Mucosa of descending colon (tissue), 3 donors: Measurements from ENCODE around the gene TIMP3. TPM values are rescaled to one million over a fixed set of nuclear protein-coding genes. Genes with fewer than 3 reads are reported as not detected.
A peak's percentile ranks its signal among the peaks of the same experiment; 100 is the strongest.

Experiments used
- ATAC-seq: fragments of 200-7000 bp; cut with Tn5 transposase; one replicate; pipeline ENCODE4 v1.9.1; 2020; ENCODE audit warnings: mild to moderate bottlenecking, moderate library complexity
- DNase-seq, 3 donors: peaks; one replicate each; pipeline ENCODE4 v3.0.0-alpha.2; 2020
- H3K36me3 ChIP-seq: fragments of 200-600 bp; one replicate; pipeline ENCODE4 v1.8.0; 2021; ENCODE audit warnings: low read depth, mild to moderate bottlenecking
- H3K4me1 ChIP-seq: fragments of 200-600 bp; one replicate; pipeline ENCODE4 v1.8.0; 2021; ENCODE audit warnings: low read depth, mild to moderate bottlenecking
- H3K4me3 ChIP-seq: fragments of 200-600 bp; one replicate; pipeline ENCODE4 v1.8.0; 2021; ENCODE audit warnings: mild to moderate bottlenecking
- H3K9me3 ChIP-seq: fragments of 200-600 bp; one replicate; pipeline ENCODE4 v1.8.0; 2021; ENCODE audit warnings: mild to moderate bottlenecking
- CTCF ChIP-seq: fragments of 200-600 bp; IDR thresholded peaks from one replicate; pipeline ENCODE4 v1.8.0; 2022; ENCODE audit warnings: antibody characterized with exemption, mild to moderate bottlenecking
- intact Hi-C, 2 donors: fragments of 100-400 bp; cut with DNase I in 1 of 2; cut with micrococcal nuclease in 1 of 2; formaldehyde crosslinking; loops; one replicate each; pipeline versions ENCODE4 v1.11.0 to v1.11.1; 2022; cut with DNase I, micrococcal nuclease
- total RNA-seq, 3 donors: library from RNA; stranded (reverse); fragmentation: NEBNext Ultra II Directional in 2 of 3; extraction: Animal tissue kit (Norgen Biotek cat#: 25700) in 2 of 3; gene quantifications; one replicate each; pipeline versions ENCODE4 v1.2.1 to v1.2.4, GENCODE V29; 2021 to 2023
- donor health status: DM: no; HTN: no; CAD: no; lungs with moderate emphysema.
- donor health status: DM: no; HTN: no; CAD: no.
- donor health status: DM: no; HTN: yes; CAD: no.

Gene TIMP3
- total RNA-seq, 3 donors from 2014 or later, result 14.4 to 193 (median 49.1) TPM

DNA sequence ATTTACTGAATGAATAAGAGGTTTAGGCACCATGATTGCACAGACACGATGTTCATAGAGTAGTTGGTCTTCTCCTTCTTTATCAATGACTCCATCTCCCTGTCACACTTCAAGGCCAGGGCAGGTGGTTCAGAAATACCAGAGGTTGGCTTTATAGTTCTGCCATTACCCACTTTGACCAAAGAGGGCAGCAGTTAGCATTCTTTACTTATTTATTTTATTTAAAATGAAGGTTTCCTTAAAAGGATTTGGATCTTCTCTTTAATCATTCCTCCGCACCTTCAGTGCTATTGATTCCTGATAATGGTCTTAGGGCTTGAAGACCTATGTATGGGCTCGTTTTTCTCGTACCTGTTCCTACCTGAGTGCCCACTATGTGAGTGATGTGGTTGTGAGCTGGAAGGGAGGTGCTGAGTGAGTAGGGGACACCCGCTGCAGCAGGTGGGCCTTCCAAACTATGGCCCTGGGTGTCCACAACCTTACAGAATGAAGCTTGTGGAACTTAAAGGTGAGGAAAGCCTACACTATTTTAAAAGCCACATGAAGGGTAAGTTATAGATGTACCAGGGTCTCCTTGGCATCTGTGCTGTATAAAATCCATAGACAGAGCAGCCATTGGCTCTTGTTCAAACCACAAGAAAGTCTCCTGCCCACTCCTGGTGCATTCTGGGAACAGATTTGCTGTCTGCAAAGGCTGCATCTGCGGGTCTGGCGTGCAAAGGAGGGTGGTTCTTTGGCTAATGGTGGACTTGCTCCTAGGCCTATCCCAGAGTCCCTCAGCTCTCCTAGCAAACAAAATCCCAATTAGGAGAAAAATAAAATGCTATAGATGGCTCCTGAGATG, 35.0 kb downstream of the TIMP3 start:
- no peaks in the 10 kb centered on the region for H3K9me3 ChIP-seq
- ATAC-seq (no peak), DNase-seq (peak in 1 of 3 donors; percentile 18)
- no peaks in the 10 kb centered on the region for H3K36me3 ChIP-seq
- intact Hi-C loops, result no loop called here
- peak; percentile 27 for TF ChIP-seq CTCF
- H3K4me3 ChIP-seq, result no peak overlapping the region
- H3K4me1 ChIP-seq, result peaks cover 7% of the 10 kb centered on the region

DNA sequence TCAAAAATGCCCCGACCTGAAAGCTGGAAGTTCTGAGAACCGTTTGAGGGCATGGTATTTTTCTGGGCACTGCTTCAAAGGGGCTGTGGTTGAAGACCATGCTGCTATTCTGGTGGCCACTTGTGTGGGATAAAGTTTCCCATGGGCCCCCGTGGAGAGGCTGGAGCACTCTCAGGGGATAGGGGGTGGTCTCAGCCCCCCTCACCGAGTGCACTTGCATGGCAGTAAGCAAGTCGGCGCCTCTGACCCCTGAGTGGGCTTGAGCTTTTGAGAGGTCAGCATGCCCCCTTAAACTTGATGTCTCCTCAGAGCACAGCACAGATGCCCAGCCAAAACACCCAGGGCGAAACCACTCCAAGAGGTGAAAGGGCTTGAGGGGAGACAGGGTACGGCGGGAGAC, 35.6 kb downstream of the TIMP3 start:
- no peak overlapping the region for H3K4me3 ChIP-seq
- DNase-seq (no peak), ATAC-seq (no peak)
- intact Hi-C loops, result no loop called here
- TF ChIP-seq CTCF, result no peak
- no peaks in the 10 kb centered on the region for H3K9me3 ChIP-seq
- H3K36me3 ChIP-seq, result no peaks in the 10 kb centered on the region
- H3K4me1 ChIP-seq, result peaks cover under 1% of the 10 kb centered on the region

DNA sequence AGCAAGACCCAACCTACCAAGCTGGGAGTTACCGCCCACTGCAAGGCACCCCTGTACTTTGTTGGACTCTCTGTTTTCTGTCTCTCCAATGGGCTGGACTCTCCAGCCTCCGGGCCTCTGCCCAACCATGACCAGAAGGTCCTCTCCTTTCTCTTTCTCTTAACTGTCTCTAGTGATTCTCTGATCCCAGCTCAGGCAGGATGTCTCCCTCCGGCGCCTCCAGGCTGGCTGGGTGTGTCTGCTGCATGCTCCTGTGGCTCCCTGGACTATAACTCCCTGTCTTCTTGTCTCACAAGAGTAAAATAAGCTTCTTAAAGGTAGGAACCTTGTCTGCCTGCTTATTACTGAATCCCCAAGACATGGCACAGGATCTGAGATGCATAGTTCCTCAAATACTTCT, 36.3 kb downstream of the TIMP3 start:
- no peak overlapping the region for H3K4me3 ChIP-seq
- H3K9me3 ChIP-seq, result no peaks in the 10 kb centered on the region
- ATAC-seq, result no peak
- intact Hi-C loops, result no loop called here
- H3K4me1 ChIP-seq, result no peaks in the 10 kb centered on the region
- no peak for TF ChIP-seq CTCF
- H3K36me3 ChIP-seq, result no peaks in the 10 kb centered on the region
- DNase-seq, result no peak

DNA sequence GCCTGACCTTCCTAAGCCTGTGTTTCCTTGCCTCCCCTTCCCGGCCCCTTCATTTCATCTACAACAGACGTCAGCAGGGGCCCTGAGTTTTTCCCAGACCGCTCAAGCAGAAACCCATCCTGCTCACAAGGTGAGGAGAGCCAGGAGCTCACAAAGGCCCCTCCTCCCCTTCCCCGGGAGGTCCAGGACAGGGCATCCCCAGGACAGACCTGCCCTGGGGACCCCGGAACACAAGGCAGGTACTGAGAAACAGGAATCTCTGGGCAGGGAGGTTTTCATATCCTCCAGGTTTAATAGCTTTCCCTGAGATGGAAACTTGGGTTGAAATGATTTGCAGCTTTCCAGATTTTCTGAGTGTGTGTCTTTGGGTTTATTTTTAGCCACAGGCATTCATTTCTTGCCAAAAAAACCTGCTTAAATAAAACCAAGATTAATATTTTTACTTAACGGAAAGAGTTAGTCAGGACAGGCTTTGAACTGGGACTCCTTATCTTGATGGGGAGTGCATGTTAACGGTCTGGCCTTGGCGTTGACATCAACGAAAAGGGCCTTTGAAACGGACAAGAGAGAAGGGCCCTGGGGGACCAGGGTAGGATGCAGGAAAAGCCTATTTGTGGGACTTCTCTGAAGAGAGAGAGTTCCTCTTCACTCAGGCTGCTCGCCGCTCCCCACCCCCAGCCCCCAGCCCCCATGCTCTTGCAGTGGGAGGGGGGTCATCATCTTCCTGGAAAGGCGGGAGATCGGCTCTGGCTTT, 38.5 kb downstream of the TIMP3 start:
- Histone ChIP-seq H3K4me3 (no peak overlapping the region), H3K9me3 (no peaks in the 10 kb centered on the region), H3K36me3 (no peaks in the 10 kb centered on the region), H3K4me1 (no peaks in the 10 kb centered on the region)
- no peak for DNase-seq
- TF ChIP-seq CTCF, result no peak
- no peak for ATAC-seq
- intact Hi-C loops, result no loop called here

DNA sequence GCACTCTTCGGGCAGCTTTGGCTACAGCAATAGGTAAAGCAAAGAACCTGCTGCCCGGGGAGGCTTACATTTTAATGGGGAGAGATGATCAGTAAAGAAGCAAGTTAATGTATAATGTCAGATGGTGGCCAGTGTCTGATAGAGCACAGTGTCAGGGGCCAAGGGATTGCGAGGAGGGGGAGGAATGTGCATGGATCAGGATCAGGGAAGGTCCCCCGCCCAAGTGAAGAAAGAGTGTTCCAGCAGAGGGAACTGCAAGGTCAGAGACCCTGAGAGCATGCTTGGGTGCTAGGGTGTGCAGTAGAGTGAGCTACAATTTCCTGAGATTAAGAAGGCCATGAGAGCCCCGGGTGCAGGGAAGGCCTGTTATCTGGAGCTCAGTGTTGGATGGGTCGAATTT, 39.7 kb downstream of the TIMP3 start:
- TF ChIP-seq CTCF, result no peak
- Histone ChIP-seq H3K4me1 (no peaks in the 10 kb centered on the region), H3K9me3 (no peaks in the 10 kb centered on the region), H3K4me3 (no peak overlapping the region), H3K36me3 (no peaks in the 10 kb centered on the region)
- DNase-seq (no peak), ATAC-seq (no peak)
- intact Hi-C loops, result no loop called here
